Activated CD4-positive, alpha-beta T cell treated with anti-CD3 and anti-CD28 coated beads for 24 hours (primary cell): ENCODE data around the gene EXO1.

Experiments used
- DNase-seq, 2 donors: peaks; one replicate each; pipeline ENCODE4 v3.0.0-alpha.2; 2020; ENCODE audit warnings: low read depth in 2 of 2

The EXO1 gene

DNA sequence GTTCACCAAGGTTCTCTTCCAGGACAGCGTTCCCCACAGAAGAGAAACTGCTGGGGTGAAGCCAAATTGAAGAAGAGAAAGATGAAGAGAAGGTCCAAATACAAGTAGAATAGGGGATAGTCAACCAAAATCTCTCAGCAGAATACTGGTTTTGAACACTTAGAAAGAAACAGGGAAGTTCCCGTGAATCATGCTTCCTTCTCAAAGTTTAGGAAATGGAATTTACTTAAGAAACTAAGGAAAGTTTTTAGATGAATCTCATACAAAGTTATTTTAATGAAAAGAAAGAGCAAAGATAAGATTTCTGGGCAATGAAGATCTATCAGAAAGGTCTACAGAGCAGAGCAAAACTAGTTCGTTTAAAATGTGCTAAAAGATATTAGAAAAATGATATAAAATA lies 43.3 kb downstream of the EXO1 start:
- DNase-seq = no peak

GRCh38 chr1:241894016-241894415 lies 46.0 kb downstream of the EXO1 start:
- no peak for DNase-seq

- no peak for DNase-seq
These were observed 47.0 kb downstream of the EXO1 start for GRCh38 chr1:241895013-241895412.

- no peak for DNase-seq
These were observed 48.6 kb downstream of the EXO1 start for GRCh38 chr1:241896670-241896962.

- DNase-seq = no peak
These were observed 51.2 kb downstream of the EXO1 start for GRCh38 chr1:241899210-241899609.

DNA sequence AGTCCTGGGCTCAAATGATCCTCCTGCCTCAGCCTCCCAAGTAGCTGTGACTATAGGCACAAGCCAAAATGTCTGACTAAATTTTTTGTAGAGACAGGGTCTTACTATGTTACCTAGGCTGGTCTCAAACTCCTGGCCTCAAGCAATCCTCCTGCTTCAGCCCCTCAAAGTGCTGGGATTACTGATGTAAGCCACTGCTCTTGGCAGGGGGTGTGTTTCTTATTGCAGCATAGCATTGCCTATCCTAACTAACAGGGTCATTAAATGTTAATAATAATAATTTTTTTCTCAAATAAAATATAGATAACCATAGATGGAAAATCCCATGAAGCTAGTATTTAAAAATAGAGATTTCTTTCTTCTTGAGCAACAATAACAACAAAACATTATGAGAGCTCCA lies 52.4 kb downstream of the EXO1 start:
- DNase-seq = no peak

DNA sequence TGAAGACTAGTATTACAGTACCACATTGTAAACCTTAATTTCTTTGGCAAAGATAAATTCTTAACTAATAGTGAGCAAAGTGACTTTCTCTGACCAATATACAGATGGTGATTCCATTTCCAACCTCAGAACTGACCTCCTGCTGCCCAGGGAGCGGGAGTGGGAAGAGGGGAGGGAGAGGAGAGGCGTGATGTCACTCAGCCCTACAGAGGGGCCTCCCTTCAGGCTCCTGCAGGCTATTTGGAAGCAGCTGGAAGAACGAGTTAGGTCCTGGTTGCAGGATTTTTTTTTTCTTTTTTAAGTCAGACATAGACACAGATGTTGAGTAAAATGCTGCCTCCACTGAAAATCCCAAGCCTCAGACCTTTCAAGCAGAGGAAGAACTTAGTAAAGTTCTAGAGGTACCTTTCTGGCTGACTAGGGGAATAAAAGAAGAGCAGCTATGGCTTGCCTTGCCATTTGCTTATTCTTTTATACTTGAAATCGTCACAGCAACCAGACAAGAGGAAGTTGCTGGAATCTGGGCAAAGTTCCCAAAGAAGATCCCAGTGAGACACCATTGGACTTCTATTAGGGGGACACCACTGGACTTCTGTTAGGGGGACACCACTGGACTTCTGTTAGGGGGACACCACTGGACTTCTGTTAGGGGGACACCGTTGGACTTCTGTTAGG lies 54.5 kb downstream of the EXO1 start:
- DNase-seq = no peak

GRCh38 chr1:241916196-241916595 lies 68.2 kb downstream of the EXO1 start:
- no peak for DNase-seq

DNA sequence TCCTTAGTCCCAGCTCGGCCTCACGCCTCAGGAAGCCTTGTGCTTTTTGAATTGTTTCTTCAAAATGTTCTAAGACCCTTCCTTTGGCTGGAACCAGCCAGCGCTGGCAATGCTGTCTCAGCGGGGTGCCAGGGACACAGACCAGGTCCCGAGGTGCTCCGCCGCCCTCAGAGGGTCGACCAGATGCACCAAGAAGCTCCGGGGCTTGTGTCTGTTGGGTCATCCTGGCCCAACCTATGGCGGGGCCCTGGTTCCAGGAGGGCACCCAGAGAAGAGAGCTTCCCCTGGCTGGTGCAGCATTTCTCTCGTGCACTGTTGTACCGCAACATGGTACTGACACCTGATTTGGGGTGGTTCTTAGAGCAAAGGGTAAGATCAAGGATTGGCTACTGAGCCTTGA lies 69.5 kb downstream of the EXO1 start:
- DNase-seq = no peak

DNA sequence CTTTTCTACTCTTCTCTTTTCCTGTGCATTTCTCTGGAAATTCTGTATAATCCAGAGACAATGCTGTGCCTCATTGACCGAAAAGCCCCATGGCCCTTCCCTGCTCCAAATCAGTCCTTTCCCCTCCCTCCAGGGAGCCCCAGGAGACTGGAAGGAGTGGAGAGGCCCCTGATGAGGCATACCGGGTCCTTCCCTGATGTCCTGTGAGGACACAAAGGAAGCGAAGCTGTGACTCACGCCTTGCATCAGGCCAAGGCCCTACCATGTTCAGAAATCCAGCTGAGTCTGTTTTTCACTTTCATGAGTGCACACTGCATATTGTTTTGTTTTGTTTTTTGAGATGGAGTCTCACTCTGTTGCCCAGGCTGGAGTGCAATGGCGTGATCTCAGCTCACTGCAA lies 70.9 kb downstream of the EXO1 start:
- no peak for DNase-seq

DNA sequence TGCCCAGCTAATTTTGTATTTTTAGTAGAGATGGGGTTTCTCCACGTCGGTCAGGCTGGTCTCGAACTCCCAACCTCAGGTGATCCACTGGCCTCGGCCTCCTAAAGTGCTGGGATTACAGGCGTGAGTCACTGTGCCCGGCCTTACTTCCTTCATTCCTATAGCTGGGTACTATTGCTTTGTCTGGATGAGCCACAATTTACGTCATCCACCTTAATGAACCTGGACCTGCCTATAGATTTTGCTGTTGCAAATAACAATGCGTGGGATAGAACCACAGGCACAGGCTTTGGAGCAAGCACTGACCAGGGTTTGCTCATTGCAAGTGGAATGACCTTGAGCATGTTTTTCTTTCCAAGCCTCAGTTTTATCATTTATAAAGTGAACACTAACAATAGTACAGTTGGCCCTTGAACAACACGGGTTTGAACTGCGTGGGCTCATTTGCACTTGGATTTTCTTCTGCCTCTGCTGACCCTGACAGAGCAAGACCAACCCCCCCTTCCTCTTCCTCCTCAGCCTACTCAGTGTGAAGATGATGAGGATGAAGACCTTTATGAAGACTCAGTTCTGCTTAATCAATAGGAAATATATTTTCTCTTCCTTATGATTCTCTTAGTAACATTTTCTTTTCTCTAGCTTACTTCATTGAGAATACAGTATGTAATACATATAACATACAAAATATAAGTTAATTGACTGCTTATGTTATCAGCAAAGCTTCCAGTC lies 76.2 kb downstream of the EXO1 start:
- DNase-seq = no peak

- no peak for DNase-seq
These were observed 78.1 kb downstream of the EXO1 start for GRCh38 chr1:241926141-241926540.

DNA sequence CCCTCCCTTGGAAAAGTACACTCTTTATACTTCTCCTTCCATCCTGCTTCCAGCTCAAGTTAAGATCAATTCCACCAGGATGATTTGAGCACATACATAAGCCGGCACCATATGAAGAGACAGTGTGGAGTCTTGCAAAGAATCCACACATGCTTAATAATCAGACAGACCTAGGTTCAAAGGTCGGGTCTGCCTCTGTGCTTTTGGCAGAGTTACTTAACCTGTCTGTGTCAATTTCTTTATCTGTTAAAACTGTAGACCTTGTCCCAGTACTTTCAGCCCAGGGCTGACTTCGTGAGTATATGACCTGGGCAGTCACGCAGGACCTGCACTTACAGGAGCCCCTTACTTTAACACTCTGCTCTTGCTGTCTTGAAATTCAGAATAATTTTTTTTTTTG lies 79.3 kb downstream of the EXO1 start:
- DNase-seq = no peak

DNA sequence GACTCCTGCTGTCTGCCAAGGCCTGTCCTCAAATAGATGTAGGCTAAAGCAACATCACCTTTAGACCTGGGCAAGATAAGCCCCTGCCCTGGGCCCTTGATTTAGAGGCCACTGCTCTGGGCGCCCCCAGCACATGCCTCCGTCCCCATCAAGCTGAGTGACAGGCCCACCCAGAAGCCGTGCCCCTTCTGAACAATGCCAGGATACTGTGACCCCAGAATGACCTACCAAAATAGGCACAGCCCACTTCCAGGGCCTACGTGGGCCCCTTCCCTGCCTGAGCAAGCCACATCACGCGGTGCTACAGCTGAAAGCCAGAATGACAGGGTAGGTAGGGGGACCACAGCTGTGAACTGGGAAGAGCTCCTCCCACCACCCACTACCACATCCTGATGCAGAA lies 84.8 kb downstream of the EXO1 start:
- no peak for DNase-seq

GRCh38 chr1:241934201-241934848 lies 86.3 kb downstream of the EXO1 start:
- DNase-seq = no peak

DNA sequence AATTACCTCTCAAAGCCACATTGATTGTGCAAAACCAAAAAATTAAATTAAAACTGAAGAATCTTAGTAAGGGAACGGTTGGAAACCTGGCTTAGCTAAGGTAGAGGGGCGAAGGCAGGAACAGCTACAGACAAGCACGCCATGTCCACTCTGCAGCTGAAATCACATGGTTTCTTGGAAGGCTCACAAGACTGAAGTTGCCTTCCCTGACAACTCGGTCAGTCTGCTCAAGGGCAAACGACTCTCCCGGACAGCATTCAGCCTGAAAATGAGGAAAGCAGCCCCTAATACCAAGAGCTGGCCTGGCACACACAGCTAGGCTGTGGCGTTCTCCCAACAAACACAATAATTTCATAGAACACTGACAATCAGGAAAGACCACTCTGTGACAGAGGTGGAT lies 86.9 kb downstream of the EXO1 start:
- DNase-seq = no peak
